ENCODE data around the gene PRSS56. TPM values are rescaled to one million over a fixed set of nuclear protein-coding genes. Genes with fewer than 3 reads are reported as not detected.

PRSS56 gene
- total and polyA plus RNA-seq, 2 of the 13 experiments (the other 11 are each of a cell fraction or from before 2014, with no cell fraction given), result not detected

DNA sequence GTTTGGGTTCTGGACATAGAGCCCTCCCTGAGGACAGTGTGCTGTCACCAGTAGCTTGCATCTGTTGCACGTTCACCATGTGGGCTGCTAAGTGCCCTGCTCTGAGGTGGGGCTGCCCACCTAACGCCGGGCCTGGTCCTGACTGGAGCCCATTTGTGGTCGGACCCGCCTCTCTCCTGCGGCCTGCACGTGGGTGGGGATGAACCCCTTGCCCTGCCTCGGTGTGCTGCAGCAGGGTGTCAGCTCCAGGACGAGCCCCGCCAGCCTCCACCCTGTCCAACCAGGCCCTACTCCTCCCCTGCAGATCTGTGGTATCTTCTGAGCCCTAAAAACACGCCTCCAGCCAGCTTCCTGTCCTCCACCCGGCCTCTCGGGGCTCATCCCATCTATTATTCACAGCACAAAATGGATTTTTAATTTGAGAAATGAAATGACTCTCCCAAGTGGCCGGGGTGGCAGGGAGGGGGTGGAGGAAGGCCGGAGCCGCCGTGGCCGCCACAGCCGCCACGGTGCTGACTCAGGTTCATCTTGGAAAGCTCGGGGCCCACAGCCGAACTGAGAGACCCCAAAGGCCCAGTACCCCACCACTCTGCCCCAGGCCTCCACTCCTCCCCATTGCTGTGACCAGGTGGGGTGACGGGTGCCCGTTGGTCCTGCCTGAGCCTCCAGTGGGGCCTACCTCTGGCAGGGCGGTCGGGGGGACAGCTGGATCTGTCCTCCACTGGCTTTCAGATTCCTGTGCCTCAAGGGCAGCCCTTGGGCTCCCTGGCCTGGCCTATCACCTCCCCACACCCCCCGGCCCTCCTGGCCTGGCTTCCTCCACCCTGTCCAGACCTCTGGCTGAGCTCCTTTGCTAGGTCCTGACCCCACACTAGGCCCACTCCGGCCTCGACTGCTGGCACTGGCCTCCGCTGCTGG, 29.7 kb upstream of the PRSS56 start:
- POLR2A ChIA-PET, result no interaction called here

More for the DNA sequence above, 29.7 kb upstream of the PRSS56 start:
- H3K79me2 ChIP-seq (ENCODE audit: insufficient read depth, low read length), result no peaks in the 10 kb centered on the region
- TF ChIP-seq TBL1XR1 (IDR thresholded peaks at IDR 0.05; ENCODE audit: borderline replicate concordance, low read length, partially characterized antibody) (no peak), KAT2B (IDR thresholded peaks at IDR 0.05; ENCODE audit: borderline replicate concordance, low read depth, low read length) (no peak), ZNF709 (CRISPR knock-in tag; IDR thresholded peaks at IDR 0.05) (no peak), TOPORS (CRISPR knock-in tag; IDR thresholded peaks at IDR 0.05) (no peak), ZNF674 (CRISPR knock-in tag; IDR thresholded peaks at IDR 0.05; ENCODE audit: low read depth) (no peak)
- TF ChIP-seq, protein P1, sequence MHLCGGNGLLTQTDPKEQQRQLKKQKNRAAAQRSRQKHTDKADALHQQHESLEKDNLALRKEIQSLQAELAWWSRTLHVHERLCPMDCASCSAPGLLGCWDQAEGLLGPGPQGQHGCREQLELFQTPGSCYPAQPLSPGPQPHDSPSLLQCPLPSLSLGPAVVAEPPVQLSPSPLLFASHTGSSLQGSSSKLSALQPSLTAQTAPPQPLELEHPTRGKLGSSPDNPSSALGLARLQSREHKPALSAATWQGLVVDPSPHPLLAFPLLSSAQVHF (CRISPR knock-in tag; IDR thresholded peaks at IDR 0.05), result no peak
- TF ChIP-seq, protein P2, sequence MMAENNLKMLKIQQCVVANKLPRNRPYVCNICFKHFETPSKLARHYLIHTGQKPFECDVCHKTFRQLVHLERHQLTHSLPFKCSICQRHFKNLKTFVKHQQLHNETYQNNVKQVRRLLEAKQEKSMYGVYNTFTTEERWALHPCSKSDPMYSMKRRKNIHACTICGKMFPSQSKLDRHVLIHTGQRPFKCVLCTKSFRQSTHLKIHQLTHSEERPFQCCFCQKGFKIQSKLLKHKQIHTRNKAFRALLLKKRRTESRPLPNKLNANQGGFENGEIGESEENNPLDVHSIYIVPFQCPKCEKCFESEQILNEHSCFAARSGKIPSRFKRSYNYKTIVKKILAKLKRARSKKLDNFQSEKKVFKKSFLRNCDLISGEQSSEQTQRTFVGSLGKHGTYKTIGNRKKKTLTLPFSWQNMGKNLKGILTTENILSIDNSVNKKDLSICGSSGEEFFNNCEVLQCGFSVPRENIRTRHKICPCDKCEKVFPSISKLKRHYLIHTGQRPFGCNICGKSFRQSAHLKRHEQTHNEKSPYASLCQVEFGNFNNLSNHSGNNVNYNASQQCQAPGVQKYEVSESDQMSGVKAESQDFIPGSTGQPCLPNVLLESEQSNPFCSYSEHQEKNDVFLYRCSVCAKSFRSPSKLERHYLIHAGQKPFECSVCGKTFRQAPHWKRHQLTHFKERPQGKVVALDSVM (CRISPR knock-in tag; IDR thresholded peaks at IDR 0.05), result peak; percentile 45; the same call in 1 of the 2 replicates
- TF ChIP-seq, protein P3, sequence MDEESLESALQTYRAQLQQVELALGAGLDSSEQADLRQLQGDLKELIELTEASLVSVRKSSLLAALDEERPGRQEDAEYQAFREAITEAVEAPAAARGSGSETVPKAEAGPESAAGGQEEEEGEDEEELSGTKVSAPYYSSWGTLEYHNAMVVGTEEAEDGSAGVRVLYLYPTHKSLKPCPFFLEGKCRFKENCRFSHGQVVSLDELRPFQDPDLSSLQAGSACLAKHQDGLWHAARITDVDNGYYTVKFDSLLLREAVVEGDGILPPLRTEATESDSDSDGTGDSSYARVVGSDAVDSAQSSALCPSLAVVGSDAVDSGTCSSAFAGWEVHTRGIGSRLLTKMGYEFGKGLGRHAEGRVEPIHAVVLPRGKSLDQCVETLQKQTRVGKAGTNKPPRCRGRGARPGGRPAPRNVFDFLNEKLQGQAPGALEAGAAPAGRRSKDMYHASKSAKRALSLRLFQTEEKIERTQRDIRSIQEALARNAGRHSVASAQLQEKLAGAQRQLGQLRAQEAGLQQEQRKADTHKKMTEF (CRISPR knock-in tag; IDR thresholded peaks at IDR 0.05), result no peak
- no peaks in the 10 kb centered on the region for H3K9me3 ChIP-seq (ENCODE audit: low read length)
- H2AFZ ChIP-seq (ENCODE audit: low read length), result no peak overlapping the region
- BruUV-seq (replicated peaks), result no TSS peak
- DNase-seq (ENCODE audit: low spot score), result no peak
- no peaks in the 10 kb centered on the region for H3K36me3 ChIP-seq (replicated peaks in 1 of 2; ENCODE audit: control insufficient read depth in 1 of 2, insufficient read depth in 2 of 2, low read length in 2 of 2)
- FAIRE-seq, result no peak
- intact Hi-C loops (cut with micrococcal nuclease; ENCODE audit: unreplicated experiment) (no loop called here), in situ Hi-C loops (cut with HindIII; ENCODE audit: extremely low pct_ligation_motif_present, low pct_unique_long_range_greater_than_20kb) (no loop called here)
- no peaks in the 10 kb centered on the region for H3K4me1 ChIP-seq (ENCODE audit: insufficient read depth, low read length)
- H3K4me3 ChIP-seq (replicated peaks in 1 of 3; ENCODE audit: insufficient read depth in 1 of 3, low read depth in 2 of 3, low read length in 3 of 3), result no peak overlapping the region
- H3K27ac ChIP-seq (ENCODE audit: extremely low read length, insufficient read depth, low read length), result no peak overlapping the region
- H3K4me2 ChIP-seq (ENCODE audit: low read depth, low read length), result no peak overlapping the region
- no peaks in the 10 kb centered on the region for H4K20me1 ChIP-seq (ENCODE audit: insufficient read depth, low read length)
- H3K9ac ChIP-seq (ENCODE audit: insufficient read depth, low read depth, low read length), result no peak overlapping the region
- peaks cover 25 to 92% of the 10 kb centered on the region in 2 experiments for H3K27me3 ChIP-seq (ENCODE audit: control insufficient read depth in 1 of 2, insufficient read depth in 2 of 2, low read length in 2 of 2)
- WGBS (ENCODE audit: low lambda C conversion rate), result 21% methylated on average over 30 of the region's 30 CpGs
- no peak for ATAC-seq
- CTCF ChIA-PET (ENCODE audit: low intra/inter-chr PET ratio, low total read pairs), result no interaction called here

Measured in HepG2 (cell line).